Ovary (tissue), 9 donors: Measurements from ENCODE around the gene MMP21. TPM values are rescaled to one million over a fixed set of nuclear protein-coding genes. Genes with fewer than 3 reads are reported as not detected.

Source experiments
- DNase-seq, 5 donors: peaks; one replicate each; pipeline ENCODE4 v3.0.0-alpha.2; 2019 to 2020
- H3K27ac ChIP-seq, 2 donors: fragments of 200-600 bp; one replicate each; pipeline versions ENCODE4 v1.5.1 to v1.8.0; 2019 to 2022
- H3K27me3 ChIP-seq: fragments of 200-600 bp; one replicate; pipeline ENCODE4 v1.8.0; 2022
- H3K36me3 ChIP-seq: fragments of 200-600 bp; sonication (generic); one replicate; pipeline ENCODE4 v1.5.1; 2019
- H3K4me1 ChIP-seq: one replicate; pipeline ENCODE4 v1.8.1; 2013; ENCODE audit warnings: mild to moderate bottlenecking, moderate library complexity; ENCODE audit not compliant: insufficient read depth
- H3K4me3 ChIP-seq: fragments of 200-600 bp; sonication (generic); one replicate; pipeline ENCODE4 v1.5.1; 2017
- H3K9me3 ChIP-seq, 2 donors: fragments of 200-600 bp in 1 of 2; sonication (generic) in 1 of 2; one replicate each; pipeline versions ENCODE4 v1.5.1 to v1.8.1; 2013 to 2019; ENCODE audit warnings: mild to moderate bottlenecking in 1 of 2, moderate library complexity in 1 of 2
- EP300 ChIP-seq: sonication (generic); formaldehyde crosslinking; IDR thresholded peaks from one replicate; pipeline ENCODE4 v1.6.1; 2017; ENCODE audit warnings: antibody characterized with exemption
- POLR2A ChIP-seq: fragments of 450-650 bp; IDR thresholded peaks from one replicate; pipeline ENCODE4 v1.6.1; 2017; ENCODE audit warnings: antibody characterized with exemption, mild to moderate bottlenecking, moderate library complexity
- WGBS, 3 donors: extraction: QIAGEN DNeasy Blood & Tissue Kit in 1 of 3; methylation state at CpG; one replicate each; pipeline versions ENCODE4 v1.1.5 to v1.1.7; 2013 to 2017; 5-methylcytosine and 5-hydroxymethylcytosine counted together
- intact Hi-C, 4 donors: fragments of 100-400 bp; cut with DNase I; formaldehyde crosslinking; loops; one replicate each; pipeline versions ENCODE4 v1.11.0 to v1.15.1; 2022 to 2023
- polyA plus RNA-seq, 2 donors: library from polyadenylated mRNA; stranded (reverse); fragments of 200-250 nt in 1 of 2; fragments of 350-450 nt in 1 of 2; fragmentation: Illumina TruSeq in 1 of 2; extraction: RNeasy Lipid Tissue Mini Kit (QIAGEN cat#74804) in 1 of 2; gene quantifications; one replicate each; pipeline ENCODE4 v1.2.3, GENCODE V29; 2013 to 2014
- total RNA-seq, 7 donors: library from RNA; depleted of rRNA in 2 of 7; stranded (reverse); fragments of >200 nt in 2 of 7; fragmentation: NEBNext Ultra II Directional in 3 of 7; extraction: Animal tissue kit (Norgen Biotek cat#: 25700) in 3 of 7; gene quantifications; one replicate each; pipeline versions ENCODE4 v1.1.0 to v1.2.4, GENCODE V29; 2016 to 2023
- TF ChIP-seq, protein P1 (sequence below), 3 donors: fragments of 450-650 bp in 2 of 3; fragments of 200-600 bp in 1 of 3; IDR thresholded peaks; one replicate each; pipeline versions ENCODE4 v1.5.1 to v1.8.0; 2016 to 2022; ENCODE audit warnings: antibody characterized with exemption in 3 of 3, mild to moderate bottlenecking in 1 of 3
- donor health status: DM: no; HTN: no; CAD: no; lungs with moderate emphysema.
- donor health status: DM: no; HTN: no; CAD: no.
- donor health status: Bipolar disorder and iron deficiency.
- donor health status: DM: yes; HTN: yes; CAD: no.
- donor health status: DM: no; HTN: no; CAD: no.
- donor health status: DM: yes; HTN: yes; CAD: no.

Gene MMP21
- total and polyA plus RNA-seq, 9 donors, result 0.11 to 1.6 (median 1.00) TPM

DNA sequence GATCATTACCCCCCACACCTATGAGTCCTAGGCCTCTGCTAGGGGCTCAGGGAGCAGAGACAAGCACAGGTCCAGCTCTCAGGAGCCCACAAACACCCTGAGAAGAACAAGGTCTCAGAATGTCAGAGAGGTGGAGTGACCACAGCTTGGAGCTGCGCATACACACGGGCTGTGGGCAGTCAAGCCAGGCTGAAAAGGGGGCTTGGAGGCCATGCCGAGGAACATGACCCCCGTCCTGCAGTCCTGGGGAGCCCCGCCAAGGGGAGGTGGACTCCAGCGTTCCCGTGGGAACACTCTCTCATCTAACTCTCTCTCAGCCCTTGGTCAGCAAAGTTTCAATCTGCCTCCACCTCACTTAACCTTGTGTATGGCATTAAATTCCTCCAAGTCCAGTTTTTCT lies 7.8 kb upstream of the MMP21 start:
- H3K36me3 ChIP-seq, result no peaks in the 10 kb centered on the region
- H3K27ac ChIP-seq, result no peak overlapping the region
- intact Hi-C loops, result no loop called here
- no peaks in the 10 kb centered on the region for H3K27me3 ChIP-seq
- no peaks in the 10 kb centered on the region for H3K4me1 ChIP-seq
- DNase-seq, result peak in 1 of 5 donors; percentile 6
- H3K9me3 ChIP-seq, result no peaks in the 10 kb centered on the region
- TF ChIP-seq, protein P1, sequence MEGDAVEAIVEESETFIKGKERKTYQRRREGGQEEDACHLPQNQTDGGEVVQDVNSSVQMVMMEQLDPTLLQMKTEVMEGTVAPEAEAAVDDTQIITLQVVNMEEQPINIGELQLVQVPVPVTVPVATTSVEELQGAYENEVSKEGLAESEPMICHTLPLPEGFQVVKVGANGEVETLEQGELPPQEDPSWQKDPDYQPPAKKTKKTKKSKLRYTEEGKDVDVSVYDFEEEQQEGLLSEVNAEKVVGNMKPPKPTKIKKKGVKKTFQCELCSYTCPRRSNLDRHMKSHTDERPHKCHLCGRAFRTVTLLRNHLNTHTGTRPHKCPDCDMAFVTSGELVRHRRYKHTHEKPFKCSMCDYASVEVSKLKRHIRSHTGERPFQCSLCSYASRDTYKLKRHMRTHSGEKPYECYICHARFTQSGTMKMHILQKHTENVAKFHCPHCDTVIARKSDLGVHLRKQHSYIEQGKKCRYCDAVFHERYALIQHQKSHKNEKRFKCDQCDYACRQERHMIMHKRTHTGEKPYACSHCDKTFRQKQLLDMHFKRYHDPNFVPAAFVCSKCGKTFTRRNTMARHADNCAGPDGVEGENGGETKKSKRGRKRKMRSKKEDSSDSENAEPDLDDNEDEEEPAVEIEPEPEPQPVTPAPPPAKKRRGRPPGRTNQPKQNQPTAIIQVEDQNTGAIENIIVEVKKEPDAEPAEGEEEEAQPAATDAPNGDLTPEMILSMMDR (IDR thresholded peaks at IDR 0.05), result no peak
- no peak for TF ChIP-seq EP300
- TF ChIP-seq POLR2A, result no peak
- H3K4me3 ChIP-seq, result no peak overlapping the region
- 85 to 91% (median 86%) methylated on average over 7 of the region's 7 CpGs for WGBS, 3 donors

DNA sequence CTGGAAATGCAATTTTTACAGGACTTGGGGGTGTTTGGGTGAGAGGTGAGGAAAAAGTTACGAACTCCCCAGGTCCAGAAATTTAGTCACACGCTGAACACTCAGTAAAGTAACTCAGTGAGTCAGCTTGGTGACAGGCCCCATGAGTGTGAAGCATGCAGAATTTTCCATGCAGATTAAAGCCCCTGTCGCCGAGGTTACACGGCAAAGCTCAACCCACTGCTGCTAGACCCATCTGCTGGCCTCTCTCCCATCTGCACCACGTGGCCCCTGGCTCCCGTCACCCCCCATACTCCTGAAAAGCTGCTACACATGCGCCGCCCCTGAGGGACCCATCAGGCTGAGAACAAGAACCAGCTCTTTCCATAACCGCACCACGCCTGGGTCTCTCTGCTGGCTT lies 7.0 kb upstream of the MMP21 start:
- DNase-seq, result peak in 1 of 5 donors; percentile 5
- H3K4me1 ChIP-seq, result no peaks in the 10 kb centered on the region
- H3K27me3 ChIP-seq, result no peaks in the 10 kb centered on the region
- 84 to 88% (median 86%) methylated on average over 11 of the region's 11 CpGs for WGBS, 3 donors
- H3K27ac ChIP-seq, result no peak overlapping the region
- TF ChIP-seq EP300 (no peak), POLR2A (no peak)
- TF ChIP-seq, protein P1 (IDR thresholded peaks at IDR 0.05), result no peak
- no peak overlapping the region for H3K4me3 ChIP-seq
- intact Hi-C loops, result no loop called here
- no peaks in the 10 kb centered on the region for H3K36me3 ChIP-seq
- no peaks in the 10 kb centered on the region for H3K9me3 ChIP-seq

DNA sequence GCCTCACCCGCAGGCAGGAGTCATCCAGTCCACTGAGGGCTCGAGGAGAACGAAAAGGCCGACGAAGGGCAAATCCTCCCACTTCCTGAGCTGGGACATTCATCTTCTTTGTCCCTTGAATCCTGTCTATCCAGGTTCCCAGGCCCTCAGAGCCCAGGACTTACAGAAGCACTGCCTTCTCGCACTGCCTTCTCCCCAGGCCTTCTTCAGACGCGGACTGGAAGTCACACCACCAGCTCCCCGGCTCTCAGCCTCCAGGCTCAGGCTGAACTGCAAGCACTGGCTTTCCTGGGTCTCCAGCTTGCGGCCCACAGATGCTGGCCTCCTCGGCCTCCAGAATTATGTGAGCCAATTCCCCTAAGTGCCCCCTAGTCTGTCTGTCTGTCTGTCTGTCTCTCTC lies 6.4 kb upstream of the MMP21 start:
- H3K27ac ChIP-seq, result no peak overlapping the region
- no peak overlapping the region for H3K4me3 ChIP-seq
- no peaks in the 10 kb centered on the region for H3K36me3 ChIP-seq
- no peaks in the 10 kb centered on the region for H3K9me3 ChIP-seq
- peak in 1 of 5 donors; percentile 6 for DNase-seq
- H3K4me1 ChIP-seq, result no peaks in the 10 kb centered on the region
- intact Hi-C loops, result no loop called here
- H3K27me3 ChIP-seq, result no peaks in the 10 kb centered on the region
- 83 to 90% (median 89%) methylated on average over 11 of the region's 11 CpGs for WGBS, 3 donors
- TF ChIP-seq EP300 (no peak), POLR2A (no peak)
- TF ChIP-seq, protein P1 (IDR thresholded peaks at IDR 0.05), result no peak

DNA sequence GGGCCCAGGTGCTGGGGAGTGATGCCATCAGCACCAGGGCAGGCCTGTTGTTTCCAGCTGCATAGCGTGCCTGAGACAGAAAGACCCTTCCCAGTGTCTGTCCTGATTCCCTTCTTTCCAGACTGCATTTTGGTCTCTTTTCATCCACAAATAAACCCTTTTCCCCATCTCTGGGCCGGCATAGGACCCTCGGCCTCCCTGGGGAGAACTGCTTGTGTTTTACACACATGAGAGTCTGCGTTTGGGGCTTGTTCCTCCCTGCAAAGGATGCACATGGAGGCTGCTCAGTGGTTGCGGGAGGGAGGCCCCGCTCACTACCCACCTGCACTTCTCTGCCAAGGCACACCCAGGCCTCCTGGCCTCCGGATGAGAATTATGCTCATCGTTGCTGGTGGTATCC lies 5.8 kb upstream of the MMP21 start:
- DNase-seq, result peak in 1 of 5 donors; percentile 4
- Histone ChIP-seq H3K9me3 (no peaks in the 10 kb centered on the region), H3K27ac (no peak overlapping the region), H3K27me3 (no peaks in the 10 kb centered on the region), H3K4me3 (no peak overlapping the region), H3K4me1 (no peaks in the 10 kb centered on the region), H3K36me3 (no peaks in the 10 kb centered on the region)
- TF ChIP-seq POLR2A (no peak), EP300 (no peak)
- TF ChIP-seq, protein P1 (IDR thresholded peaks at IDR 0.05), result no peak
- intact Hi-C loops, result no loop called here
- WGBS, 3 donors, result 85 to 95% (median 91%) methylated on average over 8 of the region's 8 CpGs
